Nephron progenitor cell (in vitro differentiated cells): ENCODE results near the gene IFFO2.

Experiments
- DNase-seq: peaks from one replicate; pipeline ENCODE4 v3.0.0; 2021
- H3K27ac Mint-ChIP-seq: 2 replicates; pipeline ENCODE4 v1.8.0; 2021; ENCODE audit warnings: mild to moderate bottlenecking, moderate library complexity, mixed read lengths
- H3K27me3 Mint-ChIP-seq: 2 replicates; pipeline ENCODE4 v1.8.0; 2021; ENCODE audit warnings: mild to moderate bottlenecking, low read depth, mixed read lengths; ENCODE audit not compliant: poor library complexity
- H3K36me3 Mint-ChIP-seq: 2 replicates; pipeline ENCODE4 v1.8.0; 2021; ENCODE audit warnings: low read depth, mixed read lengths
- H3K4me1 Mint-ChIP-seq: 2 replicates; pipeline ENCODE4 v1.8.0; 2021; ENCODE audit warnings: mixed read lengths
- H3K4me3 Mint-ChIP-seq: 2 replicates; pipeline ENCODE4 v1.8.0; 2021; ENCODE audit warnings: mild to moderate bottlenecking, moderate library complexity, mixed read lengths
- H3K9me3 Mint-ChIP-seq: 2 replicates; pipeline ENCODE4 v1.8.0; 2021; ENCODE audit warnings: mild to moderate bottlenecking, moderate library complexity, mixed read lengths
- TF ChIP-seq, protein P1 (sequence below): fragments of 200-600 bp; sonication (generic); IDR thresholded peaks from 2 replicates; pipeline ENCODE4 v1.5.0; 2021; ENCODE audit warnings: antibody characterized with exemption

IFFO2 gene

DNA sequence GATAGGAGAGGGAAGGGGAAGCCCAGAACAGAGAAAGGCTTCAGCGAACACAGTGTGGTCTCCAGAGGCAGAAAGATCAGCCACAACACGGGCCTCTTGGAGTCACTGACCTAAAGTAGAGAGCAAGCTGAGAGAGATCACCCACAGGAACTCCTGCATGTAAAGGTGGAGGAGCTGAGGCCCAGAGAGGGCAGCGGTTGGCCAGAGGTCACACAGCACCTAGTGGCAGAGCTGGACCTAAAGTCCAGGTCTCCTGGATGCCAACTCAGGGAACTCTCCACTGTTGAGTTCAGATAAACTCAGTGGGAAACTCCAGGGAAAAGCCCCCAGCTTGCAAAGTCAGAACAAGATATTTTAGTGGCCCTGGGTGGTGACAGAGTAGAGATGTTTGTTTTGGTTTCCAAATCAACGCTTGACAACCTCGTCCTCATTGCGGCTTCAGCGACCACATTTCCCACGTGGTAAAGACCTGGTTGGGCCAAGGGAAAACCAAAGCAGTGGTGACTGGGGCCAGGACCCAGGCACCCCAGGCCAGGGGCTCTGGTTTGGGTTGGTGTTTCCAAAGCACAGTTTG is 4.6 kb downstream of the IFFO2 start:
- peaks cover 74% of the 10 kb centered on the region for H3K4me1 Mint-ChIP-seq
- TF ChIP-seq, protein P1, sequence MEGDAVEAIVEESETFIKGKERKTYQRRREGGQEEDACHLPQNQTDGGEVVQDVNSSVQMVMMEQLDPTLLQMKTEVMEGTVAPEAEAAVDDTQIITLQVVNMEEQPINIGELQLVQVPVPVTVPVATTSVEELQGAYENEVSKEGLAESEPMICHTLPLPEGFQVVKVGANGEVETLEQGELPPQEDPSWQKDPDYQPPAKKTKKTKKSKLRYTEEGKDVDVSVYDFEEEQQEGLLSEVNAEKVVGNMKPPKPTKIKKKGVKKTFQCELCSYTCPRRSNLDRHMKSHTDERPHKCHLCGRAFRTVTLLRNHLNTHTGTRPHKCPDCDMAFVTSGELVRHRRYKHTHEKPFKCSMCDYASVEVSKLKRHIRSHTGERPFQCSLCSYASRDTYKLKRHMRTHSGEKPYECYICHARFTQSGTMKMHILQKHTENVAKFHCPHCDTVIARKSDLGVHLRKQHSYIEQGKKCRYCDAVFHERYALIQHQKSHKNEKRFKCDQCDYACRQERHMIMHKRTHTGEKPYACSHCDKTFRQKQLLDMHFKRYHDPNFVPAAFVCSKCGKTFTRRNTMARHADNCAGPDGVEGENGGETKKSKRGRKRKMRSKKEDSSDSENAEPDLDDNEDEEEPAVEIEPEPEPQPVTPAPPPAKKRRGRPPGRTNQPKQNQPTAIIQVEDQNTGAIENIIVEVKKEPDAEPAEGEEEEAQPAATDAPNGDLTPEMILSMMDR: no peak
- peaks cover 28% of the 10 kb centered on the region for H3K27me3 Mint-ChIP-seq
- DNase-seq: no peak
- no peak overlapping the region for H3K27ac Mint-ChIP-seq
- H3K9me3 Mint-ChIP-seq: no peaks in the 10 kb centered on the region
- H3K36me3 Mint-ChIP-seq: no peaks in the 10 kb centered on the region
- H3K4me3 Mint-ChIP-seq: no peak overlapping the region

DNA sequence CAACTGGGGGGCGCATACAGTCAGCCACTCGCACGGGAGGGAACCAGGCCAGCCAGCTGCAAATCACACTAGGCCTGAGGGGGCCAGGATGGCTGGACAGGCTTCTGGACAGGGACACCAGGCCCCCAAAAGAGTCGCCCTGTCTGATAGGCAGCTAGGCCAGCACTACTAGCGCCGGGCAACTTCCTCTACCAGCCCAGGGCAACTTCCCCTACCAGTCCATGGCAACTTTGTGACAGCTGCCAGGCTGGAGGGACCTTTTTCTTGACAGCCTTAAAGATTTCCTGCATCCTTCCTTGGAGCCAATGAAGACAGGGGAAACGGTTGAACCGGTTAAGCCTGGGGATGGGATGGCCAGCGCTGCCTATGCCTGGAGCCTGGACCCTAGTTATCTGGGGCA is 5.1 kb downstream of the IFFO2 start:
- Mint-ChIP-seq H3K36me3 (no peaks in the 10 kb centered on the region), H3K4me3 (no peak overlapping the region), H3K27me3 (peaks cover 28% of the 10 kb centered on the region), H3K9me3 (no peaks in the 10 kb centered on the region), H3K27ac (no peak overlapping the region), H3K4me1 (peaks cover 78% of the 10 kb centered on the region)
- TF ChIP-seq, protein P1: no peak
- no peak for DNase-seq

DNA sequence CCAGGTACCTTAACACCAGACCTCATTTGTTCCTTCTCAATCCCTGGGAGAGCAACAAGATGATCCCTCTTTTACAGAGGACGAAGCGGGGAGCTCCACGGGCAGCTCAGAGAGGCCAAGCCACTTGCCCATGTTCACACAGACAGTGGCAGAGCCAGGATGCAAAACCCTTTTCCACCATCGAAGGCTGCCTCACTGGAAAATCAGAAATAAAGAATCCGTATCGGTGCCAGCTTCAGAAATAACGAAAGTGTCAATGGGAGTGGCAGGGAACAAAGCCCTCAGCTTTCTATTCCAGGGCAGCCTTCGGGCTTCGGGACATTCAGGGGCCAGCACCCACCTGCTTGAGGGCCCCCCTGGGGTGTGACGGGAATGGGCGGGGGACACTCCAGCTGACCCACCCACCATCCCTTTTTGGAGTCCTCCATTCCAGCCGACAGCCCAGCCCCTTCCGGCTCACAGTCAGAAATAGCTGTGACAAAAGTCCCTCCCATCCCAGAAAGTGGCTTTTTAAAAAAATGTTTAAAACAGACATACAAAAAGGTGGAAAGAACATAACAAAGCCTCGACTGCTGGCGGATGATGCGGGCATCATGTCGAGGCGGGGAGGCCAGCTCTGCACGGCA is 6.0 kb downstream of the IFFO2 start:
- TF ChIP-seq, protein P1: no peak
- DNase-seq: no peak
- H3K27me3 Mint-ChIP-seq: peaks cover 28% of the 10 kb centered on the region
- peaks cover 83% of the 10 kb centered on the region for H3K4me1 Mint-ChIP-seq
- no peaks in the 10 kb centered on the region for H3K36me3 Mint-ChIP-seq
- peak overlapping the region; percentile 99 for H3K27ac Mint-ChIP-seq
- H3K9me3 Mint-ChIP-seq: no peaks in the 10 kb centered on the region
- H3K4me3 Mint-ChIP-seq: peak overlapping the region; percentile 62

DNA sequence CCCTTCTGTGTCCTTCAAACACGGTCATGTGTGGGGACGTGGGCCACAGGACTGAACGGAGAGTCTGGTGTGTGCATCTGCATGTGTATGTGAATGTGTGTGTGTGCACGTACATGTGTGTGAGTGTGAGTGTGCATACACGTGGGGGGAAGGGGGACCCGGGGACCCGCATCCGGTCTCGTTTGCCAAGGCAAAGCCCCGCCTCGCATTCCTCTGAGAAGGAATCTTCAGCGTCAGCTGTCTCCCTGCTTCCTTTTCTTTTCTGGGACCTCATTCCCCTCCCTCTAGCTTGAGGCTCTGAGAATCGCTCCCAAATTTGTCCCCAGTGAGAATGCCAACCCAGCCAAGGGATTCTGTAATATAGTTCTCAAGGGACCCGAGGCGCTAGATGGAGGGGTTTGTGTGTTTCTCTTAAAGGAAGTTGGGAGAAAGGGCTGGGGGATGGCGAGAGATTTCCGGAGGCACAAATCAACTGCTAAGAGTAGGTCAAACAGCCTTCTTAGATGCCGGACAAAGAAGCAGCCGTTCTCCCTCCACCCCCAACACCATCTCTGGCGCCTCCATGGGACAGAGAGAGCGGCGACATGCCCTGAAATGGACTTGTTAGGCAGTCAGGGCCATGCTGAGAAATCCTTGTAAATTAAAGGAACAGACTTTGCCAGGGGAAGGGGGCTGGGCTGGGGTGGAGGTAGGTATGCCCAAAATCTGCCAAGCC is 6.6 kb downstream of the IFFO2 start:
- H3K27ac Mint-ChIP-seq: peak overlapping the region; percentile 99
- DNase-seq: peak; percentile 49
- TF ChIP-seq, protein P1: no peak

DNA sequence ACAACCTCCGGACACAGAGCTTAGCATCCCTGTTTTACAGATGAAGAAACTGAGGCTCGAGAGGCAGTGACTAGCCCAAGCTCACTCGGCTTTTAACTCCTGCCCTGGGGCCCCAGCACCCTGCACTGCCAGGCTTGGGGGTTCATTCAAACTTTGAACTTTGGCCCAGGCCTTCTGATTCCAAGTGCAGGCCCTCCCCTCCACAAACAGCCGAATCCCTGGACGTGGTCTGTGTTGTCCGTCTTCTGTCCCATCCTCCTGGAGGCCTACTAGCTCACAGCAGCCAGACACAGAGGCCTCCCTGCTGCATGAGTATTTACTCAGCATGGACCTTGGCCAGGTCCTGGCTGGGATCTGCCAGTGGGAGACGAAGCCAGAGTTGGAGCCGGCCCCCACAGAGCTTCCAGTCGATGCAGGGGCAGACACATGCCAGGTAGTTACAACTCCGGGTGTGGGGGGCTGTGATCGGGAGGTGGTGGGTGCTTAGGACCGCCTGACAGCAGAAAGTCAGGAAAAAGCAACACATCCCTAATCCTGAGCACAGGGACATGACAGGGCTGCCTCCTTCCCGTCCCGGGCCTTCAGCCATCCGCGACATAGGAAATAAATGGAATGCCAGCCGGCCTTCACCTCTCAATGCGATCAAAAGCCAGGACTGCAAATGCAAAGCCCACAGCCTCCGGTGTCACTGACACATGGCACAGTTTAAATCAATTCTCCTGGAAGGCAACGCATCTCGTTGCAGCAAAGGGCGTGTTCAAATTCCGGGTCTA is 7.4 kb downstream of the IFFO2 start:
- peaks cover 17% of the 10 kb centered on the region for H3K27me3 Mint-ChIP-seq
- peak; percentile 35 for DNase-seq
- peak overlapping the region; percentile 62 for H3K4me3 Mint-ChIP-seq
- peak overlapping the region; percentile 99 for H3K27ac Mint-ChIP-seq
- no peaks in the 10 kb centered on the region for H3K9me3 Mint-ChIP-seq
- TF ChIP-seq, protein P1: no peak
- peaks cover 86% of the 10 kb centered on the region for H3K4me1 Mint-ChIP-seq
- no peaks in the 10 kb centered on the region for H3K36me3 Mint-ChIP-seq

More for the DNA sequence above, 6.6 kb downstream of the IFFO2 start:
- Mint-ChIP-seq H3K27me3 (peaks cover 23% of the 10 kb centered on the region), H3K9me3 (no peaks in the 10 kb centered on the region), H3K36me3 (no peaks in the 10 kb centered on the region), H3K4me1 (peaks cover 86% of the 10 kb centered on the region), H3K4me3 (peak overlapping the region; percentile 62)
